T follicular helper cell (primary cell): Measurements from ENCODE around the gene C1orf87.
A peak's percentile ranks its signal among the peaks of the same experiment; 100 is the strongest.
"Not testable (repeated sequence)": the region's sequence is repeated elsewhere in the genome, so short reads cannot be mapped to it uniquely, and the experiment has no call there.

Source experiments
- DNase-seq: peaks from one replicate; pipeline ENCODE4 v3.0.0-alpha.2; 2020; ENCODE audit warnings: low read depth

Gene C1orf87

GRCh38 chr1:59992040-59992820, 81.3 kb downstream of the C1orf87 start:
- no peak for DNase-seq

GRCh38 chr1:59990470-59990869, 83.1 kb downstream of the C1orf87 start:
- no peak for DNase-seq

- DNase-seq, result no peak
Measured at GRCh38 chr1:59986516-59987310, 86.9 kb downstream of the C1orf87 start.

GRCh38 chr1:59985911-59986515, 87.6 kb downstream of the C1orf87 start:
- no peak for DNase-seq

- DNase-seq, result no peak
Measured at GRCh38 chr1:59979666-59980065, 93.9 kb downstream of the C1orf87 start.

GRCh38 chr1:59978511-59978910, 95.1 kb downstream of the C1orf87 start:
- DNase-seq, result no peak

- no peak for DNase-seq
Measured at GRCh38 chr1:59978026-59978425, 95.5 kb downstream of the C1orf87 start.

- DNase-seq, result no peak
Measured at GRCh38 chr1:59977075-59977410, 96.5 kb downstream of the C1orf87 start.

GRCh38 chr1:59976194-59977074, 97.1 kb downstream of the C1orf87 start:
- DNase-seq, result peak; percentile 3

- no peak for DNase-seq
Measured at GRCh38 chr1:59973719-59974118, 99.9 kb downstream of the C1orf87 start.

- no peak for DNase-seq
Measured at GRCh38 chr1:59972216-59972927, 101.2 kb downstream of the C1orf87 start.

- DNase-seq, result peak; percentile 10
Measured at GRCh38 chr1:59971464-59971911, 102.1 kb downstream of the C1orf87 start.

- not testable (repeated sequence) for DNase-seq
Measured at GRCh38 chr1:59969542-59970175, 103.9 kb downstream of the C1orf87 start.

GRCh38 chr1:59968746-59969145, 104.8 kb downstream of the C1orf87 start:
- not testable (repeated sequence) for DNase-seq

GRCh38 chr1:59967780-59968179, 105.8 kb downstream of the C1orf87 start:
- no peak for DNase-seq

GRCh38 chr1:59967141-59967697, 106.4 kb downstream of the C1orf87 start:
- no peak for DNase-seq

GRCh38 chr1:59952065-59952464, 121.5 kb downstream of the C1orf87 start:
- DNase-seq, result no peak

- no peak for DNase-seq
Measured at GRCh38 chr1:59949648-59950047, 123.9 kb downstream of the C1orf87 start.

GRCh38 chr1:59948990-59949389, 124.6 kb downstream of the C1orf87 start:
- no peak for DNase-seq
